GM12865 (cell line): ENCODE measurements around the gene EGFR.

Experiments
- DNase-seq: peaks from one replicate; pipeline ENCODE4 v3.0.0; 2010; ENCODE audit warnings: low read depth
- H3K4me3 ChIP-seq: 2 replicates; pipeline ENCODE4 v1.5.1; 2011; ENCODE audit warnings: mild to moderate bottlenecking, low read depth, low read length, control low read depth
- TF ChIP-seq, protein P1 (sequence below): IDR thresholded peaks from 2 replicates; pipeline ENCODE4 v1.5.1; 2011; ENCODE audit warnings: low read length, control low read depth, low read depth, inconsistent platforms; ENCODE audit not compliant: insufficient read depth; ENCODE audit errors: missing control alignments

EGFR gene

GRCh38 chr7:55006499-55006898 is 12.3 kb upstream of the EGFR start:
- no peak overlapping the region for H3K4me3 ChIP-seq
- TF ChIP-seq, protein P1, sequence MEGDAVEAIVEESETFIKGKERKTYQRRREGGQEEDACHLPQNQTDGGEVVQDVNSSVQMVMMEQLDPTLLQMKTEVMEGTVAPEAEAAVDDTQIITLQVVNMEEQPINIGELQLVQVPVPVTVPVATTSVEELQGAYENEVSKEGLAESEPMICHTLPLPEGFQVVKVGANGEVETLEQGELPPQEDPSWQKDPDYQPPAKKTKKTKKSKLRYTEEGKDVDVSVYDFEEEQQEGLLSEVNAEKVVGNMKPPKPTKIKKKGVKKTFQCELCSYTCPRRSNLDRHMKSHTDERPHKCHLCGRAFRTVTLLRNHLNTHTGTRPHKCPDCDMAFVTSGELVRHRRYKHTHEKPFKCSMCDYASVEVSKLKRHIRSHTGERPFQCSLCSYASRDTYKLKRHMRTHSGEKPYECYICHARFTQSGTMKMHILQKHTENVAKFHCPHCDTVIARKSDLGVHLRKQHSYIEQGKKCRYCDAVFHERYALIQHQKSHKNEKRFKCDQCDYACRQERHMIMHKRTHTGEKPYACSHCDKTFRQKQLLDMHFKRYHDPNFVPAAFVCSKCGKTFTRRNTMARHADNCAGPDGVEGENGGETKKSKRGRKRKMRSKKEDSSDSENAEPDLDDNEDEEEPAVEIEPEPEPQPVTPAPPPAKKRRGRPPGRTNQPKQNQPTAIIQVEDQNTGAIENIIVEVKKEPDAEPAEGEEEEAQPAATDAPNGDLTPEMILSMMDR, result no peak
- no peak for DNase-seq

- no peak overlapping the region for H3K4me3 ChIP-seq
- TF ChIP-seq, protein P1, result no peak
- no peak for DNase-seq
Observed at GRCh38 chr7:55013851-55014250, 5.0 kb upstream of the EGFR start.

DNA sequence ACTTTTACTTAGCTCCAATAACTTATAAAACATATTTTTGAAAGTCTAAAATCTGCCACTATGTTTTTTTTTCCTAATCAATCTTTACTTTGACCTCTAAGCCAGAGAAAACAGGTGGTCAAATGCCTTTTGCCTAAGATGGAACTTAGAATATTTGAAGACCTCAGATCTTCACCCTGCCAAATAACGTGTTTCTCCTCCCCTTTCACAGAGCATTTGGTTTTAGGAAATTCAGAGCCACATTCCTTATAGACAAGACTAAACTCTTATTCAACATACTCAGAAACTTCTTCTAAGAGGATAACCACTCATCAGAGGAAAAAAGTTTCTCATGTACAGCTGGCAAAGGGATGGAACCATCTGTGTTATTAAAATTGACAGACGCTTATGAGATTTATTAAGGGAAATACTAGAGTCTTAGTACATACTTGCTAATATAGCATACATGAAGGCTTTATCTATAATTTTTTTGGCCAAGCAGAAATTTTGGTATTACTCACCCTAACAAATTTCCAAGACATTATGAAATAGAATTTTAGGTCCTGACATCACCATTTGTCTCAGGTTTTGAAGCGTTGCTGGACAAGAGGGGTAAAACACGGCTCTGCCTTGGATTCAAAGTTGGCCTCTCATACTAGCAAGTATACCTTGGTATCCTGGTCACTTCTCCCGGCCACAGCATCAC is 2.6 kb upstream of the EGFR start:
- H3K4me3 ChIP-seq, result no peak overlapping the region
- TF ChIP-seq, protein P1, result no peak
- no peak for DNase-seq

- TF ChIP-seq, protein P1, result no peak
- no peak for DNase-seq
- H3K4me3 ChIP-seq, result no peak overlapping the region
Observed at GRCh38 chr7:55016746-55017090, 2.1 kb upstream of the EGFR start.

GRCh38 chr7:55017841-55018240 is 976 bp upstream of the EGFR start:
- TF ChIP-seq, protein P1, result no peak
- no peak for DNase-seq
- no peak overlapping the region for H3K4me3 ChIP-seq

GRCh38 chr7:55019191-55019690 is 424 bp downstream of the EGFR start:
- no peak for DNase-seq
- TF ChIP-seq, protein P1, result no peak

GRCh38 chr7:55019691-55020465 is 1.1 kb downstream of the EGFR start:
- DNase-seq, result no peak
- TF ChIP-seq, protein P1, result no peak
- no peak overlapping the region for H3K4me3 ChIP-seq

More at GRCh38 chr7:55019191-55019690, 424 bp downstream of the EGFR start:
- no peak overlapping the region; the same call in 1 of the 2 replicates for H3K4me3 ChIP-seq
